ENCODE measurements around the gene ANKRD34C. TPM values are rescaled to one million over a fixed set of nuclear protein-coding genes. Genes with fewer than 3 reads are reported as not detected.

Gene ANKRD34C
- total RNA-seq (2021; fragmentation: NEBNext Ultra II Directional; extraction: Animal tissue kit (Norgen Biotek cat#: 25700)): not detected in 2 replicates
- polyA plus RNA-seq (2011; rRNA removed): 0.02 TPM in 1 of 2 replicates, not detected in the other
- polyA plus RNA-seq (2011; cell fraction: cytosol; rRNA removed): not detected
- not detected for polyA plus RNA-seq (2011; cell fraction: nucleus; rRNA removed)
- not detected in 4 replicates for polyA plus RNA-seq (2012, experiment 1 of 2)
- polyA plus RNA-seq (2012, experiment 2 of 2): not detected
- polyA plus RNA-seq (2013, experiment 1 of 2): not detected
- polyA plus RNA-seq (2013, experiment 2 of 2): 0.02 TPM
- not detected in 2 replicates for polyA minus RNA-seq (2011; rRNA and poly(A)+ RNA removed)
- polyA minus RNA-seq (2011; cell fraction: cytosol; rRNA and poly(A)+ RNA removed): not detected
- polyA minus RNA-seq (2011; cell fraction: nucleus; rRNA and poly(A)+ RNA removed): not detected
- long read RNA-seq, experiment 1: 0 reads
- long read RNA-seq, experiment 2: 0 reads

DNA sequence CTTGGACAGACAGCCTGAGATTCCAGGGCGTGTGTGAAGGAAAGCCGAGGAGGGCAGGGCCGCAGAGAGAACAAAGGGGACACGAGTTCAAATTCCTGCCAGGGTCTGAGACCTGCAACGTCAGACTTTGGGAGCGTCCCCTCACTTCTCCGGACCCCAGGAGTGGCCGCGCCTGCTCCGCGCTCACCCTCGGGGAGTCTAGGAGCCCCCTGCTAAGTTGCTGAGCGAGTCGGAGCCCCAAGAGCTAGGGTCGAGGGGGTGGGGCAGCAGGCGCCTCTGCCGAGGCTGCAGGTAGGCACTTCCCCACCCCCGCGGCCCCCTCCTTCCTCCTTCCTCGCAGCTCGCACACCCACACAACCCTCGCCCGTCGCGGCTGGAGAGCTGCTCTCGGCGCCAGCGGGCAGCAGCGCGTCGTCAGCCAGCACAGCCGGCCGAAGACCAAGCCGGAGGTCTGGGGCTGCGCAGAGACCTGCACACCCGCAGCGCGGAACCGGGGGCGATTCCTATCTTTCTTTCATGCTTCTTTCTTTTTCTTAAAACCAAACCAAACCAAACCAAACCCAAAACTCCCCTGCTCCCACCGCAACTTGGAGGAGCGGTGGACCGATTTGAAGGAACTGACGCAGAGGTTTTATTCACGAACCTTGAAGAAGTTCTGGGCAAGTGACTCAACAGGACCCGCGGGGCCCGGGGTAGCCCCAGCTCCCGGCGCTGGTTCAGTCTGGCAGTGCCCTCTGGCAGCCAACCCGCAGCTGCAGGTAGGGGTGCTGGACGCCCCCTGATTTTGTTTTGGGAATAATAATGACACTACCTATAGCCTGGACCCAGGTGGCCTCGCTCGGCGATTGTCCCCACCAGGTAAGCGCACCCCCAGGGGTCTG is at the start of gene ANKRD34C:
ANKRD34C (plus strand) TSS at position 352 of the 881 bp plus-strand sequence. CDS start 10,563 bp downstream, outside the sequence.
- H3K23ac ChIP-seq (ENCODE audit: insufficient read length): no peak within 1 kb of the TSS
- H2BK5ac ChIP-seq (ENCODE audit: low read depth, low read length): no peak within 1 kb of the TSS
- no peak within 1 kb of the TSS for H3K56ac ChIP-seq (replicated peaks; ENCODE audit: insufficient read length, low read depth, low read length)
- no peak within 1 kb of the TSS for H3K4ac ChIP-seq (replicated peaks; ENCODE audit: insufficient read length, low read depth, low read length)
- H3K9me3 ChIP-seq (ENCODE audit: insufficient read depth in 2 of 2, low read depth in 1 of 2, low read length in 1 of 2): no peaks in the 10 kb centered on the region
- H2BK15ac ChIP-seq (ENCODE audit: low read length): no peak within 1 kb of the TSS
- no peak within 1 kb of the TSS for H3K27ac ChIP-seq (ENCODE audit: low read depth, low read length)
- FAIRE-seq: no peak
- CTCF ChIA-PET (ENCODE audit: partially characterized antibody): interaction anchor here (0.7 to 1.7 kb wide), 6 partner anchors 12 to 98 kb away, joined by 3 to 4 read pairs (median 3); no protein-coding TSS in a partner anchor
- peak in 1 of 2 experiments; percentile 63 for DNase-seq (ENCODE audit: low read depth in 1 of 2, low spot score in 2 of 2)
- 11% methylated on average over 43 of the region's 56 CpGs; no CpG with 5 or more reads in 1 of the 2 experiments for WGBS, 2 experiments (ENCODE audit: extremely low coverage in 1 of 2, insufficient coverage in 1 of 2, insufficient read length in 1 of 2, insufficient replicate concordance in 2 of 2, low coverage in 1 of 2, low lambda C conversion rate in 2 of 2, missing lambda C conversion rate in 1 of 2)
- H2AK5ac ChIP-seq (ENCODE audit: low read depth, low read length): no peak within 1 kb of the TSS
- no peak within 1 kb of the TSS for H2BK12ac ChIP-seq (ENCODE audit: low read depth, low read length)
- H3K36me3 ChIP-seq (ENCODE audit: control insufficient read depth in 2 of 4, insufficient read depth in 4 of 4, low read length in 3 of 4): no peaks in the 10 kb centered on the region
- no peaks in the 10 kb centered on the region for H3K79me1 ChIP-seq (ENCODE audit: low read depth, low read length)
- peaks cover 18 to 49% (median 36%) of the 10 kb centered on the region in 4 experiments for H3K27me3 ChIP-seq (replicated peaks in 1 of 4; ENCODE audit: control insufficient read depth in 3 of 4, extremely low read depth in 1 of 4, insufficient read depth in 3 of 4, low read length in 3 of 4)
- no peak within 1 kb of the TSS for H4K5ac ChIP-seq (ENCODE audit: insufficient read length, low read depth, low read length)
- H2BK120ac ChIP-seq (replicated peaks; ENCODE audit: low read depth, low read length): no peak within 1 kb of the TSS
- peaks cover 0 to 3% of the 10 kb centered on the region in 2 experiments for H4K20me1 ChIP-seq (replicated peaks in 1 of 2; ENCODE audit: control insufficient read depth in 1 of 2, insufficient read depth in 2 of 2, low read length in 2 of 2)
- H2AFZ ChIP-seq (ENCODE audit: low read length): no peak within 1 kb of the TSS
- H2BK20ac ChIP-seq (ENCODE audit: low read length): no peak within 1 kb of the TSS
- H3K23me2 ChIP-seq (ENCODE audit: low read depth, low read length): peaks cover 4% of the 10 kb centered on the region; the same call in 1 of the 2 replicates
- peak within 1 kb of the TSS; percentile 45 to 63 (median 52) for H3K4me3 ChIP-seq (ENCODE audit: extremely low read depth in 1 of 4, insufficient read depth in 2 of 4, low read depth in 3 of 4, low read length in 4 of 4)
- H3K4me2 ChIP-seq (ENCODE audit: insufficient read depth in 1 of 2, low read depth in 2 of 2, low read length in 2 of 2): peak within 1 kb of the TSS; percentile 81 to 94
- H3K9ac ChIP-seq (replicated peaks in 1 of 4; ENCODE audit: extremely low read depth in 1 of 4, low read depth in 3 of 4, low read length in 3 of 4): no peak within 1 kb of the TSS
- H3K79me2 ChIP-seq (ENCODE audit: control insufficient read depth in 1 of 2, insufficient read depth in 2 of 2, low read length in 2 of 2): no peaks in the 10 kb centered on the region
- H3K18ac ChIP-seq (ENCODE audit: extremely low read depth, low read length): no peak within 1 kb of the TSS
- no peak within 1 kb of the TSS for H3K14ac ChIP-seq (ENCODE audit: insufficient read length)
- POLR2A ChIA-PET (ENCODE audit: partially characterized antibody): no interaction called here
- peak within 1 kb of the TSS; percentile 36; the same call in 1 of the 2 replicates for H4K8ac ChIP-seq (ENCODE audit: extremely low read depth, insufficient read depth, low read length)
- peaks cover 0 to 3% (median 0%) of the 10 kb centered on the region in 4 experiments; a peak in 2 of 7 replicates for H3K4me1 ChIP-seq (replicated peaks in 1 of 4; ENCODE audit: control insufficient read depth in 3 of 4, insufficient read depth in 4 of 4, low read length in 3 of 4)
- no peak within 1 kb of the TSS for H4K91ac ChIP-seq (replicated peaks; ENCODE audit: insufficient read length, low read length)
- 0 out of 2 replicates have a peak, but pooled peaks have one; percentile 36 for TF ChIP-seq RBBP5 (IDR thresholded peaks at IDR 0.05; ENCODE audit: borderline replicate concordance, low read depth, low read length)
- TF ChIP-seq EGR1 (IDR thresholded peaks at IDR 0.05; ENCODE audit: borderline replicate concordance, low read depth, low read length): 0 out of 2 replicates have a peak, but pooled peaks have one; percentile 58
- TF ChIP-seq MAX (IDR thresholded peaks at IDR 0.05): peak; percentile 17; the same call in 1 of the 2 replicates
- TF ChIP-seq TEAD4 (IDR thresholded peaks at IDR 0.05; ENCODE audit: low read depth, low read length): 0 out of 2 replicates have a peak, but pooled peaks have one; percentile 37
- TF ChIP-seq EZH2 (IDR thresholded peaks at IDR 0.05; ENCODE audit: low read depth, low read length, severe bottlenecking): peak; percentile 52
- peak; percentile 79 for TF ChIP-seq ASH2L (IDR thresholded peaks at IDR 0.05; ENCODE audit: low read length)
- no peak for TF ChIP-seq JUND (IDR thresholded peaks at IDR 0.05; ENCODE audit: low read length)
- TF ChIP-seq SUZ12 (IDR thresholded peaks at IDR 0.05; ENCODE audit: low read length): peak; percentile 64
- TF ChIP-seq CEBPB (IDR thresholded peaks at IDR 0.05; ENCODE audit: low read depth, low read length): no peak
